ENCODE results near the gene ELL. TPM values are rescaled to one million over a fixed set of nuclear protein-coding genes. Genes with fewer than 3 reads are reported as not detected.
A peak's percentile ranks its signal among the peaks of the same experiment; 100 is the strongest.
"Not testable (repeated sequence)": the region's sequence is repeated elsewhere in the genome, so short reads cannot be mapped to it uniquely, and the experiment has no call there.

ELL gene
- total and polyA plus RNA-seq, 2 experiments from 2014 or later: 11.3 to 20.1 TPM

- not testable (repeated sequence) for H3K27me3 ChIP-seq (ENCODE audit: insufficient read depth); H3K36me3 Mint-ChIP-seq (ENCODE audit: low read depth); H3K27ac ChIP-seq (ENCODE audit: low read depth); H3K4me1 ChIP-seq (ENCODE audit: insufficient read depth); H2AFZ ChIP-seq; ATAC-seq; H3K9me2 ChIP-seq (ENCODE audit: insufficient read depth); H3K4me3 ChIP-seq; DNase-seq (ENCODE audit: low spot score); H3K4me1 Mint-ChIP-seq; H3K9me3 Mint-ChIP-seq; H3K36me3 ChIP-seq (ENCODE audit: insufficient read depth); H3K4me2 ChIP-seq
- Mint-ChIP-seq H3K27me3 (ENCODE audit: insufficient read depth, low read depth, poor library complexity) (peaks cover 12% of the 10 kb centered on the region), H3K27ac (peak overlapping the region; percentile 96), H3K4me3 (peak overlapping the region; percentile 90; the same call in 1 of the 3 replicates)
- Histone ChIP-seq H3F3A (replicated peaks; ENCODE audit: low read depth) (peaks cover 12% of the 10 kb centered on the region), H3K79me2 (replicated peaks; ENCODE audit: insufficient read depth) (peaks cover 30% of the 10 kb centered on the region), H4K20me1 (replicated peaks; ENCODE audit: insufficient read depth) (peaks cover 22% of the 10 kb centered on the region)
Observed at GRCh38 chr19:18522862-18523440, 1.1 kb upstream of the ELL start.

- H2AFZ ChIP-seq: no peak overlapping the region
- Mint-ChIP-seq H3K27ac (peak overlapping the region; percentile 96), H3K36me3 (ENCODE audit: low read depth) (no peaks in the 10 kb centered on the region), H3K9me3 (no peaks in the 10 kb centered on the region), H3K4me1 (peaks cover 3% of the 10 kb centered on the region; the same call in 2 of the 3 replicates), H3K4me3 (peak overlapping the region; percentile 90), H3K27me3 (ENCODE audit: insufficient read depth, low read depth, poor library complexity) (peaks cover 14% of the 10 kb centered on the region)
- H3K27ac ChIP-seq (ENCODE audit: low read depth): no peak overlapping the region
- H3K9me2 ChIP-seq (ENCODE audit: insufficient read depth): no peaks in the 10 kb centered on the region
- ATAC-seq (peak; percentile 84), DNase-seq (ENCODE audit: low spot score) (peak; percentile 100)
- H3F3A ChIP-seq (replicated peaks; ENCODE audit: low read depth): peaks cover 12% of the 10 kb centered on the region
- peak overlapping the region; percentile 87; the same call in 1 of the 2 replicates for H3K4me3 ChIP-seq
- peaks cover 37% of the 10 kb centered on the region for H3K79me2 ChIP-seq (replicated peaks; ENCODE audit: insufficient read depth)
- no peaks in the 10 kb centered on the region for H3K36me3 ChIP-seq (ENCODE audit: insufficient read depth)
- TF ChIP-seq CREB1 (CRISPR knock-in tag; IDR thresholded peaks at IDR 0.05; ENCODE audit: low read depth) (peak; percentile 71), ZNF331 (CRISPR knock-in tag; IDR thresholded peaks at IDR 0.05; ENCODE audit: low read depth) (no peak), ZNF462 (CRISPR knock-in tag; IDR thresholded peaks at IDR 0.05) (no peak), POLR2AphosphoS5 (IDR thresholded peaks at IDR 0.05; ENCODE audit: low read depth) (no peak)
- H3K4me1 ChIP-seq (ENCODE audit: insufficient read depth): peaks cover 4% of the 10 kb centered on the region; the same call in 1 of the 2 replicates
- no peaks in the 10 kb centered on the region for H3K27me3 ChIP-seq (ENCODE audit: insufficient read depth)
- no peak overlapping the region for H3K4me2 ChIP-seq
- H4K20me1 ChIP-seq (replicated peaks; ENCODE audit: insufficient read depth): peaks cover 28% of the 10 kb centered on the region
Observed at GRCh38 chr19:18522124-18522861, 423 bp upstream of the ELL start.
